Measurements from ENCODE around the gene USP47.

GRCh38 chr11:11996321-11997048, 154.7 kb downstream of the USP47 start:
- TF ChIP-seq, protein P1, sequence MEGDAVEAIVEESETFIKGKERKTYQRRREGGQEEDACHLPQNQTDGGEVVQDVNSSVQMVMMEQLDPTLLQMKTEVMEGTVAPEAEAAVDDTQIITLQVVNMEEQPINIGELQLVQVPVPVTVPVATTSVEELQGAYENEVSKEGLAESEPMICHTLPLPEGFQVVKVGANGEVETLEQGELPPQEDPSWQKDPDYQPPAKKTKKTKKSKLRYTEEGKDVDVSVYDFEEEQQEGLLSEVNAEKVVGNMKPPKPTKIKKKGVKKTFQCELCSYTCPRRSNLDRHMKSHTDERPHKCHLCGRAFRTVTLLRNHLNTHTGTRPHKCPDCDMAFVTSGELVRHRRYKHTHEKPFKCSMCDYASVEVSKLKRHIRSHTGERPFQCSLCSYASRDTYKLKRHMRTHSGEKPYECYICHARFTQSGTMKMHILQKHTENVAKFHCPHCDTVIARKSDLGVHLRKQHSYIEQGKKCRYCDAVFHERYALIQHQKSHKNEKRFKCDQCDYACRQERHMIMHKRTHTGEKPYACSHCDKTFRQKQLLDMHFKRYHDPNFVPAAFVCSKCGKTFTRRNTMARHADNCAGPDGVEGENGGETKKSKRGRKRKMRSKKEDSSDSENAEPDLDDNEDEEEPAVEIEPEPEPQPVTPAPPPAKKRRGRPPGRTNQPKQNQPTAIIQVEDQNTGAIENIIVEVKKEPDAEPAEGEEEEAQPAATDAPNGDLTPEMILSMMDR (conservative IDR thresholded peaks at IDR 0.05): no peak
- TF ChIP-seq ZFX (IDR thresholded peaks at IDR 0.05): no peak
